GM20000 (cell line): Measurements from ENCODE around the gene STYX.
"Not testable (repeated sequence)": the region's sequence is repeated elsewhere in the genome, so short reads cannot be mapped to it uniquely, and the experiment has no call there.

ENCODE experiments used
- DNase-seq: peaks from one replicate; pipeline ENCODE4 v3.0.0; 2012; ENCODE audit warnings: low spot score
- CTCF ChIP-seq: IDR thresholded peaks from 2 replicates; pipeline ENCODE4 v1.5.1; 2012; ENCODE audit warnings: mild to moderate bottlenecking, control low read depth; ENCODE audit errors: extremely low read depth, missing control alignments

STYX gene

GRCh38 chr14:52748647-52749292, 18.8 kb downstream of the STYX start:
- TF ChIP-seq CTCF: no peak
- DNase-seq: no peak

- no peak for TF ChIP-seq CTCF
- no peak for DNase-seq
Observed at GRCh38 chr14:52755607-52756316, 25.8 kb downstream of the STYX start.

- no peak for DNase-seq
- TF ChIP-seq CTCF: no peak
Observed at GRCh38 chr14:52759145-52759544, 29.2 kb downstream of the STYX start.

- not testable (repeated sequence) for DNase-seq
Observed at GRCh38 chr14:52762923-52763322, 33.0 kb downstream of the STYX start.

- no peak for DNase-seq
- TF ChIP-seq CTCF: no peak
Observed at GRCh38 chr14:52767058-52767833, 37.3 kb downstream of the STYX start.

- no peak for DNase-seq
- TF ChIP-seq CTCF: no peak
Observed at GRCh38 chr14:52769887-52770286, 39.9 kb downstream of the STYX start.

- TF ChIP-seq CTCF: no peak
- DNase-seq: no peak
Observed at GRCh38 chr14:52776816-52777215, 46.9 kb downstream of the STYX start.
